ENCODE results near the gene STS. TPM values are rescaled to one million over a fixed set of nuclear protein-coding genes. Genes with fewer than 3 reads are reported as not detected.

Gene STS
- total RNA-seq, 1 donor from 2014 or later, result 3.9 TPM

DNA sequence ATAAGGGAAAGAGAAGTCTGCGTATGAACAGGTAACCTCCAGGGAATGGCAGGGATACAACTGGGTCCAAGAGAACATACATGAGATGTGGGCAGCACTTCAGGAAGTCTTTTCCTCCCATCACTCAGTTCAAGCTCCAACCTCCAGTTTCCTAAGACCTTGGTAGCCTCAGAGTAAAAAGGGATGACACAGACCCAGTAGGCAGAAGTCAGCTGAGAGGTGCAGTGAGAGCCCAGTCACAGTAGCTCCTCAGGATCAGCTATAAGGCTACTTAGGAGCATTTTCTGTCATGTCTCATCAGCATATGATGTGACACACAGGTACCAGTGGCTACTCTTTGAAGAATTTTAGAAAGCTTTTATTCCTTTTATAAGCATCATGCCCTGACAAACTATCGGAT lies 12.5 kb upstream of the STS start:
- H3K9me3 Mint-ChIP-seq (ENCODE audit: unreplicated experiment), result peaks cover 2% of the 10 kb centered on the region
- H3K79me2 ChIP-seq (ENCODE audit: insufficient read depth, low read length), result peaks cover 38% of the 10 kb centered on the region

DNA sequence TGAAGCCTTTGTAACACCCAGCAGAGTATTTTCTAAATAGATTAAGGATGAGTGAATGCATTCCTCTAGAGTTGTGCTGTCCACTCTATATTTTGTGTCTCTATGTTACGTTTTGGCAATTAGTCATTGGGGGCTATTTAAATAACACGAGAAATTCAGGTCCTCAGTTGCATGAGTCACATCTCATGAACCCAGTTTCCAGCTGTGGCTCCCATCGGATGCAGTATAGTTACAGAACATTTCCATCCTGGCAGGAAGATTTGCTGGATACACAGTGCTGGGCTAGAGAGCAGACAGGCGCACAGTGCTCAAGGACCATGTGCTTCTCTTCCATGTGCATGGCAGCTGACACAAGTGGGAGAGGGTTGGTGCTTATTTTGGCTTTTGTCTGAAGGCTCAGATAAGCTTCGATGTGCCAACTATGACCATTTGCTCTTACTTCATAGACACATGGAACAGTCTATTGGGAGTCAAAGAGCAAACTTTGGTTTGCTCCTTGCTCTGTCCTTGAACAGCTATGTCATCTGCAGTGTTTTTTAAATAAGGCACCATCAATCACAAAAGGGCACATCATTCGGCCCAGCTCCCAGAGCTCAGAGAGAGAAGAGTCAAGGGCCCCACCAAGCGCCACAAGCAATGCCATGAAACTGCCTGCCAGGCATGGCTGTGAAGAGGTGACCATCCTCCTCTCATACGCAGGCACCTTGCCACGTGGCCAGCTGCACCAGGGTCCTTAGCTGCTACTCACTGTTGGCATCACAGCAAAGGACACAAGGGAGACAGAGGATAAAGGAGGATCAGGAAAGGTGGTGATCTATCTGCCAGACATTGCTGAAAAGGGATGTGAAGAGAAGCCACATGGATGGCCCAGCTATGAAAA lies 8.1 kb upstream of the STS start:
- Histone ChIP-seq H3K27me3 (ENCODE audit: insufficient read depth, low read length) (no peaks in the 10 kb centered on the region), H3K4me1 (ENCODE audit: insufficient read depth, low read length) (peaks cover 7% of the 10 kb centered on the region), H3K9ac (ENCODE audit: low read length) (no peak overlapping the region), H3K4me3 (ENCODE audit: insufficient read depth, low read depth, low read length) (no peak overlapping the region), H2AFZ (ENCODE audit: low read depth, low read length) (no peak overlapping the region), H3K4me2 (ENCODE audit: low read length) (peak overlapping the region; percentile 44), H4K20me1 (ENCODE audit: insufficient read depth, low read length) (peaks cover 11% of the 10 kb centered on the region), H3K27ac (ENCODE audit: low read depth, low read length) (no peak overlapping the region), H3K9me3 (ENCODE audit: insufficient read depth, low read depth, low read length) (no peaks in the 10 kb centered on the region), H3K36me3 (ENCODE audit: insufficient read depth, low read length) (no peaks in the 10 kb centered on the region), H3K79me2 (ENCODE audit: insufficient read depth, low read length) (peaks cover 29% of the 10 kb centered on the region)
- Mint-ChIP-seq H3K27ac (ENCODE audit: unreplicated experiment) (peak overlapping the region; percentile 47), H3K4me3 (ENCODE audit: unreplicated experiment) (no peak overlapping the region), H3K27me3 (ENCODE audit: low read depth, unreplicated experiment) (no peaks in the 10 kb centered on the region), H3K9me3 (ENCODE audit: unreplicated experiment) (no peaks in the 10 kb centered on the region), H3K4me1 (ENCODE audit: low read depth, unreplicated experiment) (peaks cover 10% of the 10 kb centered on the region), H3K36me3 (ENCODE audit: low read depth, unreplicated experiment) (no peaks in the 10 kb centered on the region)
- TF ChIP-seq, protein P1, sequence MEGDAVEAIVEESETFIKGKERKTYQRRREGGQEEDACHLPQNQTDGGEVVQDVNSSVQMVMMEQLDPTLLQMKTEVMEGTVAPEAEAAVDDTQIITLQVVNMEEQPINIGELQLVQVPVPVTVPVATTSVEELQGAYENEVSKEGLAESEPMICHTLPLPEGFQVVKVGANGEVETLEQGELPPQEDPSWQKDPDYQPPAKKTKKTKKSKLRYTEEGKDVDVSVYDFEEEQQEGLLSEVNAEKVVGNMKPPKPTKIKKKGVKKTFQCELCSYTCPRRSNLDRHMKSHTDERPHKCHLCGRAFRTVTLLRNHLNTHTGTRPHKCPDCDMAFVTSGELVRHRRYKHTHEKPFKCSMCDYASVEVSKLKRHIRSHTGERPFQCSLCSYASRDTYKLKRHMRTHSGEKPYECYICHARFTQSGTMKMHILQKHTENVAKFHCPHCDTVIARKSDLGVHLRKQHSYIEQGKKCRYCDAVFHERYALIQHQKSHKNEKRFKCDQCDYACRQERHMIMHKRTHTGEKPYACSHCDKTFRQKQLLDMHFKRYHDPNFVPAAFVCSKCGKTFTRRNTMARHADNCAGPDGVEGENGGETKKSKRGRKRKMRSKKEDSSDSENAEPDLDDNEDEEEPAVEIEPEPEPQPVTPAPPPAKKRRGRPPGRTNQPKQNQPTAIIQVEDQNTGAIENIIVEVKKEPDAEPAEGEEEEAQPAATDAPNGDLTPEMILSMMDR (IDR thresholded peaks at IDR 0.05; ENCODE audit: insufficient read depth, low read depth, low read length), result no peak
- TF ChIP-seq EZH2 (IDR thresholded peaks at IDR 0.05; ENCODE audit: insufficient read depth, low read length), result no peak
- DNase-seq (ENCODE audit: low read depth) (peak; percentile 77), FAIRE-seq (peak; percentile 100)

More for the DNA sequence above, 12.5 kb upstream of the STS start:
- no peaks in the 10 kb centered on the region for H3K36me3 ChIP-seq (ENCODE audit: insufficient read depth, low read length)
- H3K9me3 ChIP-seq (ENCODE audit: insufficient read depth, low read depth, low read length), result no peaks in the 10 kb centered on the region
- DNase-seq (ENCODE audit: low read depth), result no peak
- no peak overlapping the region for H3K4me2 ChIP-seq (ENCODE audit: low read length)
- Mint-ChIP-seq H3K4me1 (ENCODE audit: low read depth, unreplicated experiment) (peaks cover 22% of the 10 kb centered on the region), H3K4me3 (ENCODE audit: unreplicated experiment) (no peak overlapping the region), H3K36me3 (ENCODE audit: low read depth, unreplicated experiment) (peaks cover 2% of the 10 kb centered on the region), H3K27ac (ENCODE audit: unreplicated experiment) (no peak overlapping the region), H3K27me3 (ENCODE audit: low read depth, unreplicated experiment) (no peaks in the 10 kb centered on the region)
- H3K4me3 ChIP-seq (ENCODE audit: insufficient read depth, low read depth, low read length), result no peak overlapping the region
- no peak overlapping the region for H2AFZ ChIP-seq (ENCODE audit: low read depth, low read length)
- no peak for FAIRE-seq
- H3K4me1 ChIP-seq (ENCODE audit: insufficient read depth, low read length), result peaks cover 18% of the 10 kb centered on the region
- no peaks in the 10 kb centered on the region for H3K27me3 ChIP-seq (ENCODE audit: insufficient read depth, low read length)
- H3K27ac ChIP-seq (ENCODE audit: low read depth, low read length), result no peak overlapping the region
- no peak for TF ChIP-seq EZH2 (IDR thresholded peaks at IDR 0.05; ENCODE audit: insufficient read depth, low read length)
- TF ChIP-seq, protein P1 (IDR thresholded peaks at IDR 0.05; ENCODE audit: insufficient read depth, low read depth, low read length), result no peak
- no peak overlapping the region for H3K9ac ChIP-seq (ENCODE audit: low read length)
- peaks cover 25% of the 10 kb centered on the region for H4K20me1 ChIP-seq (ENCODE audit: insufficient read depth, low read length)

DNA sequence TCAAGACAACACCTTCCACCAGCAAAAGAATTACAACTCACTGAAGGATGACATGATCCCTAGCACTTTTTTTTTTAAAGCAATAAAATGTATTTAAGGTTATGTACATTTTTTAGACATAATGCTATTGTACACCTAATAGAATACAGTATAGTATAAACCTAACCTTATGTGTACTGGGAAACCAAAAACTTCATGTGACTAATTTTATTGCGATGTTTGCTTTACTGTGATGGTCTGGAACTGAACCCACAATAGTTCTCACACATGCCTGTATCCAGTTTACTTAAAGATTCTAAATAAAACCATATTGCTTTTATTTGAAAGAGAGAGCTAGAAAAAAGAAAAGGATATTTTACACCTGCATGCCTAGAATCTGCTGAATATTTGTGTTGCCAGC lies 4.4 kb upstream of the STS start:
- Histone ChIP-seq H3K79me2 (ENCODE audit: insufficient read depth, low read length) (peaks cover 24% of the 10 kb centered on the region), H2AFZ (ENCODE audit: low read depth, low read length) (no peak overlapping the region), H3K9ac (ENCODE audit: low read length) (no peak overlapping the region), H3K36me3 (ENCODE audit: insufficient read depth, low read length) (no peaks in the 10 kb centered on the region), H3K4me3 (ENCODE audit: insufficient read depth, low read depth, low read length) (no peak overlapping the region), H3K27me3 (ENCODE audit: insufficient read depth, low read length) (no peaks in the 10 kb centered on the region), H3K4me1 (ENCODE audit: insufficient read depth, low read length) (peaks cover 7% of the 10 kb centered on the region), H3K27ac (ENCODE audit: low read depth, low read length) (no peak overlapping the region), H3K4me2 (ENCODE audit: low read length) (no peak overlapping the region), H4K20me1 (ENCODE audit: insufficient read depth, low read length) (peaks cover 11% of the 10 kb centered on the region), H3K9me3 (ENCODE audit: insufficient read depth, low read depth, low read length) (no peaks in the 10 kb centered on the region)
- FAIRE-seq, result peak; percentile 76
- no peak overlapping the region for H3K4me3 Mint-ChIP-seq (ENCODE audit: unreplicated experiment)
- DNase-seq (ENCODE audit: low read depth), result no peak
- H3K36me3 Mint-ChIP-seq (ENCODE audit: low read depth, unreplicated experiment), result no peaks in the 10 kb centered on the region
- TF ChIP-seq, protein P1 (IDR thresholded peaks at IDR 0.05; ENCODE audit: insufficient read depth, low read depth, low read length), result no peak
- no peak for TF ChIP-seq EZH2 (IDR thresholded peaks at IDR 0.05; ENCODE audit: insufficient read depth, low read length)
- H3K4me1 Mint-ChIP-seq (ENCODE audit: low read depth, unreplicated experiment), result peaks cover 11% of the 10 kb centered on the region
- H3K27me3 Mint-ChIP-seq (ENCODE audit: low read depth, unreplicated experiment), result no peaks in the 10 kb centered on the region
- H3K27ac Mint-ChIP-seq (ENCODE audit: unreplicated experiment), result no peak overlapping the region
- no peaks in the 10 kb centered on the region for H3K9me3 Mint-ChIP-seq (ENCODE audit: unreplicated experiment)

All from astrocyte (in vitro differentiated cells and primary cell).